HEK293 (cell line): ENCODE results near the gene RBPJ.

ENCODE experiments used
- CTCF ChIA-PET: fragments of 350-600 bp; formaldehyde crosslinking; extraction: SDS; loops from one replicate; lab custom pipeline; 2021; ENCODE audit warnings: antibody characterized with exemption; lab: Yijun Ruan, JAX
- POLR2A ChIA-PET: fragments of 300-600 bp; formaldehyde crosslinking; extraction: SDS; loops from one replicate; lab custom pipeline; 2020; ENCODE audit warnings: antibody characterized with exemption, inconsistent platforms; lab: Yijun Ruan, JAX
- H3K27ac ChIP-seq: fragments of 200-500 bp; sonication (Bioruptor generic); 2 replicates; pipeline ENCODE4 v1.5.1; 2014; ENCODE audit warnings: low read depth, low read length, control low read depth, inconsistent platforms; ENCODE audit errors: extremely low read depth
- H3K36me3 ChIP-seq, 2 experiments: fragments of 200-500 bp in 1 of 2; sonication (Bioruptor generic) in 1 of 2; 1 replicate in 1 of 2; 2 replicates in 1 of 2; pipeline ENCODE4 v1.5.1; 2014 to 2017; ENCODE audit warnings: inconsistent platforms in 2 of 2, low read length in 2 of 2; ENCODE audit not compliant: control insufficient read depth in 2 of 2, insufficient read depth in 1 of 2
- H3K4me1 ChIP-seq: fragments of 200-500 bp; sonication (Bioruptor generic); 2 replicates; pipeline ENCODE4 v1.5.1; 2014; ENCODE audit warnings: mild to moderate bottlenecking, low read length, inconsistent platforms; ENCODE audit not compliant: control insufficient read depth, insufficient read depth
- H3K4me3 ChIP-seq: 2 replicates; pipeline ENCODE4 v1.5.1; 2011; ENCODE audit warnings: low read depth, mild to moderate bottlenecking, control low read depth, low read length, moderate library complexity
- H3K9me3 ChIP-seq: fragments of 200-500 bp; sonication (Bioruptor generic); 2 replicates; pipeline ENCODE4 v1.5.1; 2014; ENCODE audit warnings: low read depth, low read length, inconsistent platforms; ENCODE audit not compliant: control insufficient read depth, insufficient read depth
- BCL11A ChIP-seq: fragments of 450-650 bp; formaldehyde crosslinking; IDR thresholded peaks from 2 replicates; pipeline ENCODE4 v1.5.1; 2016; ENCODE audit warnings: low read depth, missing biosample characterization, missing genetic modification characterization
- BCL11B ChIP-seq: fragments of 450-650 bp; formaldehyde crosslinking; IDR thresholded peaks from 2 replicates; pipeline ENCODE4 v1.5.1; 2016; ENCODE audit warnings: low read depth, missing biosample characterization, missing genetic modification characterization
- BCL6B ChIP-seq: fragments of 450-650 bp; formaldehyde crosslinking; IDR thresholded peaks from 2 replicates; pipeline ENCODE4 v1.5.1; 2017; ENCODE audit warnings: missing biosample characterization, missing genetic modification characterization
- HOXC10 ChIP-seq: sonication (generic); formaldehyde crosslinking; IDR thresholded peaks from 2 replicates; pipeline ENCODE4 v1.8.1; 2023; ENCODE audit warnings: mild to moderate bottlenecking, missing genetic modification reagents
- KLF8 ChIP-seq: fragments of 450-650 bp; formaldehyde crosslinking; IDR thresholded peaks from 2 replicates; pipeline ENCODE4 v1.5.1; 2016; ENCODE audit warnings: missing biosample characterization, missing genetic modification characterization
- PRDM2 ChIP-seq: fragments of 450-650 bp; formaldehyde crosslinking; IDR thresholded peaks from 2 replicates; pipeline ENCODE4 v1.5.1; 2016; ENCODE audit warnings: missing biosample characterization, missing genetic modification characterization, borderline replicate concordance
- WT1 ChIP-seq: fragments of 450-650 bp; formaldehyde crosslinking; IDR thresholded peaks from 2 replicates; pipeline ENCODE4 v1.5.1; 2016; ENCODE audit warnings: missing biosample characterization, missing genetic modification characterization
- YY2 ChIP-seq: fragments of 450-650 bp; formaldehyde crosslinking; IDR thresholded peaks from 2 replicates; pipeline ENCODE4 v1.5.1; 2016; ENCODE audit warnings: missing biosample characterization, missing genetic modification characterization
- ZBTB21 ChIP-seq: fragments of 450-650 bp; formaldehyde crosslinking; IDR thresholded peaks from 2 replicates; pipeline ENCODE4 v1.5.1; 2017; ENCODE audit warnings: missing biosample characterization, missing genetic modification characterization
- ZNF184 ChIP-seq: fragments of 450-650 bp; IDR thresholded peaks from 2 replicates; pipeline ENCODE4 v1.5.1; 2018; ENCODE audit warnings: missing biosample characterization, mild to moderate bottlenecking, missing genetic modification characterization
- ZNF302 ChIP-seq: fragments of 450-650 bp; formaldehyde crosslinking; IDR thresholded peaks from 2 replicates; pipeline ENCODE4 v1.5.1; 2016; ENCODE audit warnings: missing biosample characterization, missing genetic modification characterization, low read depth
- ZNF37A ChIP-seq: fragments of 450-650 bp; IDR thresholded peaks from 2 replicates; pipeline ENCODE4 v1.5.1; 2018; ENCODE audit warnings: missing biosample characterization, missing genetic modification characterization
- ZNF394 ChIP-seq: fragments of 450-650 bp; formaldehyde crosslinking; IDR thresholded peaks from 2 replicates; pipeline ENCODE4 v1.5.1; 2016; ENCODE audit warnings: missing biosample characterization, missing genetic modification characterization, mild to moderate bottlenecking, moderate library complexity, borderline replicate concordance
- ZNF514 ChIP-seq: fragments of 450-650 bp; formaldehyde crosslinking; IDR thresholded peaks from 2 replicates; pipeline ENCODE4 v1.5.1; 2016; ENCODE audit warnings: missing biosample characterization, missing genetic modification characterization
- ZNF518A ChIP-seq: fragments of 450-650 bp; formaldehyde crosslinking; conservative IDR thresholded peaks from 2 replicates; pipeline ENCODE4 v1.5.1; 2016; ENCODE audit warnings: low read depth, missing biosample characterization, missing genetic modification characterization
- ZNF555 ChIP-seq: fragments of 450-650 bp; formaldehyde crosslinking; conservative IDR thresholded peaks from 2 replicates; pipeline ENCODE4 v1.5.1; 2017; ENCODE audit warnings: missing biosample characterization, mild to moderate bottlenecking, missing genetic modification characterization, inconsistent platforms
- ZNF791 ChIP-seq: fragments of 450-650 bp; formaldehyde crosslinking; IDR thresholded peaks from 2 replicates; pipeline ENCODE4 v1.5.1; 2016; ENCODE audit warnings: missing biosample characterization, missing genetic modification characterization
- ZXDB ChIP-seq: fragments of 450-650 bp; formaldehyde crosslinking; IDR thresholded peaks from 2 replicates; pipeline ENCODE4 v1.5.1; 2016; ENCODE audit warnings: missing biosample characterization, missing genetic modification characterization
- TF ChIP-seq, protein P1 (sequence below): fragments of 450-650 bp; formaldehyde crosslinking; IDR thresholded peaks from 2 replicates; pipeline ENCODE4 v1.5.1; 2016; ENCODE audit warnings: missing biosample characterization, missing genetic modification characterization
- TF ChIP-seq, protein P2 (sequence below): fragments of 450-650 bp; formaldehyde crosslinking; IDR thresholded peaks from 2 replicates; pipeline ENCODE4 v1.5.1; 2016; ENCODE audit warnings: missing biosample characterization, missing genetic modification characterization

The RBPJ gene

DNA sequence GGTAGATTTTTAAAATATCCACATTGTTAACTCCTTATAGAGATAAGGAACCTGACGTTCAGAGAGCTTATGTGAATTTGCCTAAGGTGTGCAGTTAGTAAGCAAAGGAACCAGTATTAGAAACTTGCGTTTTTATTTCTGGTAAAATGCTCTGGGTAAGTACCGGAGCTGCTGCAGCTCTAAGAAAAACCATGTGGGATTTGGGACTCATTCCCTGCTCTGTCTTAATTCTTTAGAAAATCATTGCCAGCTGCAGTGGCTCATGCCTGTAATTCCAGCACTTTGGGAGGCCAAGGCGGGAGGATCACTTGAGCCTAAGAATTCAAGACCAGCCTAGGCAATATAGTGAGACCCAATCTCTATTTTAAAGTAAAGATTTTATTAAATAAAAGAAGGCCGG is 163.7 kb downstream of the RBPJ start:
- TF ChIP-seq ZBTB21 (tag by site-specific recombination), result no peak
- no peak for TF ChIP-seq WT1 (tag by site-specific recombination)
- no peak for TF ChIP-seq HOXC10 (CRISPR knock-in tag)
- TF ChIP-seq YY2 (tag by site-specific recombination), result no peak
- no peak for TF ChIP-seq ZNF394 (tag by site-specific recombination)
- no peak for TF ChIP-seq BCL6B (tag by site-specific recombination)
- no peak for TF ChIP-seq ZXDB (tag by site-specific recombination)
- no peak for TF ChIP-seq ZNF518A
- TF ChIP-seq, protein P1, sequence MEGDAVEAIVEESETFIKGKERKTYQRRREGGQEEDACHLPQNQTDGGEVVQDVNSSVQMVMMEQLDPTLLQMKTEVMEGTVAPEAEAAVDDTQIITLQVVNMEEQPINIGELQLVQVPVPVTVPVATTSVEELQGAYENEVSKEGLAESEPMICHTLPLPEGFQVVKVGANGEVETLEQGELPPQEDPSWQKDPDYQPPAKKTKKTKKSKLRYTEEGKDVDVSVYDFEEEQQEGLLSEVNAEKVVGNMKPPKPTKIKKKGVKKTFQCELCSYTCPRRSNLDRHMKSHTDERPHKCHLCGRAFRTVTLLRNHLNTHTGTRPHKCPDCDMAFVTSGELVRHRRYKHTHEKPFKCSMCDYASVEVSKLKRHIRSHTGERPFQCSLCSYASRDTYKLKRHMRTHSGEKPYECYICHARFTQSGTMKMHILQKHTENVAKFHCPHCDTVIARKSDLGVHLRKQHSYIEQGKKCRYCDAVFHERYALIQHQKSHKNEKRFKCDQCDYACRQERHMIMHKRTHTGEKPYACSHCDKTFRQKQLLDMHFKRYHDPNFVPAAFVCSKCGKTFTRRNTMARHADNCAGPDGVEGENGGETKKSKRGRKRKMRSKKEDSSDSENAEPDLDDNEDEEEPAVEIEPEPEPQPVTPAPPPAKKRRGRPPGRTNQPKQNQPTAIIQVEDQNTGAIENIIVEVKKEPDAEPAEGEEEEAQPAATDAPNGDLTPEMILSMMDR (tag by site-specific recombination), result no peak
- TF ChIP-seq BCL11A (tag by site-specific recombination), result no peak
- no peak for TF ChIP-seq ZNF184 (tag by site-specific recombination)
- TF ChIP-seq KLF8 (tag by site-specific recombination), result no peak
- TF ChIP-seq BCL11B (tag by site-specific recombination), result no peak
- TF ChIP-seq ZNF791 (tag by site-specific recombination), result no peak
- no peak for TF ChIP-seq ZNF302 (tag by site-specific recombination)
- no peak for TF ChIP-seq ZNF555 (tag by site-specific recombination)
- no peak for TF ChIP-seq ZNF37A (tag by site-specific recombination)
- no peak for TF ChIP-seq PRDM2 (tag by site-specific recombination)
- TF ChIP-seq, protein P2, sequence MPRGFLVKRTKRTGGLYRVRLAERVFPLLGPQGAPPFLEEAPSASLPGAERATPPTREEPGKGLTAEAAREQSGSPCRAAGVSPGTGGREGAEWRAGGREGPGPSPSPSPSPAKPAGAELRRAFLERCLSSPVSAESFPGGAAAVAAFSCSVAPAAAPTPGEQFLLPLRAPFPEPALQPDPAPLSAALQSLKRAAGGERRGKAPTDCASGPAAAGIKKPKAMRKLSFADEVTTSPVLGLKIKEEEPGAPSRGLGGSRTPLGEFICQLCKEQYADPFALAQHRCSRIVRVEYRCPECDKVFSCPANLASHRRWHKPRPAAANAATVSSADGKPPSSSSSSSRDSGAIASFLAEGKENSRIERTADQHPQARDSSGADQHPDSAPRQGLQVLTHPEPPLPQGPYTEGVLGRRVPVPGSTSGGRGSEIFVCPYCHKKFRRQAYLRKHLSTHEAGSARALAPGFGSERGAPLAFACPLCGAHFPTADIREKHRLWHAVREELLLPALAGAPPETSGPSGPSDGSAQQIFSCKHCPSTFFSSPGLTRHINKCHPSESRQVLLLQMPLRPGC (tag by site-specific recombination), result no peak
- no peak for TF ChIP-seq ZNF514 (tag by site-specific recombination)
- no peak overlapping the region for H3K4me3 ChIP-seq
- CTCF ChIA-PET, result no interaction called here

More for the DNA sequence above, 163.7 kb downstream of the RBPJ start:
- POLR2A ChIA-PET, result interaction anchor here (1.4 kb wide), 1 partner anchor 84 kb away, joined by 7 read pairs; no protein-coding TSS in a partner anchor
- no peaks in the 10 kb centered on the region for H3K9me3 ChIP-seq
- H3K4me1 ChIP-seq, result peaks cover 7% of the 10 kb centered on the region; the same call in 1 of the 2 replicates
- peak overlapping the region; percentile 51 for H3K27ac ChIP-seq
- no peaks in the 10 kb centered on the region for H3K36me3 ChIP-seq
